Erythroblast (primary cell): ENCODE results near the gene MAJIN.

Experiments
- GATA1 ChIP-seq: IDR thresholded peaks from 2 replicates; pipeline ENCODE4 v1.6.1; 2011; ENCODE audit warnings: low read depth, mild to moderate bottlenecking, control low read depth, low read length, moderate library complexity
- POLR2A ChIP-seq: IDR thresholded peaks from 2 replicates; pipeline ENCODE4 v1.6.1; 2011; ENCODE audit warnings: mild to moderate bottlenecking, low read length

GRCh38 chr11:64990222-64990923 lies 18.5 kb upstream of the MAJIN start:
- TF ChIP-seq POLR2A (no peak), GATA1 (no peak)
